ENCODE measurements around the gene FAH.

DNA sequence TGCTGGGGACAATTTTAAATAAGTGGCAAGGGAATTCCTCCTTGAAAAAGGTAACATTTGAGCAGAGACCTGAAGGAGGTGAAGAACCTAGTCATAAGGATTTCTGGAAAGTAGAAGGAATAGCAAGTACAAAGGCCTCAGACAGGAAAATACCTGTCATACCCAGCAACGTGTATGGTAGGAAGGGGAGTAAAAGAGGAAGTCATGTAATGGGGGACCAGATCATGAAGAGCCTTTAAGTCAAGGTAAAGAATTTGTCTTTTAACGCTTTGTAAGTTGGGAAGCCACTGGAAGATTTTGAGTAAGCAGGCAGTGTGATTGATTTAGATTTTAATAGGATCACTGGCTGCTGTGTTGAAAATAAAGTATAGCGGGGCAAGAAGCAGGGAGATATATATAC, 43.4 kb upstream of the FAH start:
- TF ChIP-seq EZH2phosphoT487 (IDR thresholded peaks at IDR 0.05; ENCODE audit: insufficient read depth, low read depth) = no peak
- TF ChIP-seq EZH2 (IDR thresholded peaks at IDR 0.05; ENCODE audit: insufficient read depth, poor library complexity, severe bottlenecking) = no peak
